ENCODE measurements around the gene TTLL1.
"Not testable (repeated sequence)": the region's sequence is repeated elsewhere in the genome, so short reads cannot be mapped to it uniquely, and the experiment has no call there.

TTLL1 gene

DNA sequence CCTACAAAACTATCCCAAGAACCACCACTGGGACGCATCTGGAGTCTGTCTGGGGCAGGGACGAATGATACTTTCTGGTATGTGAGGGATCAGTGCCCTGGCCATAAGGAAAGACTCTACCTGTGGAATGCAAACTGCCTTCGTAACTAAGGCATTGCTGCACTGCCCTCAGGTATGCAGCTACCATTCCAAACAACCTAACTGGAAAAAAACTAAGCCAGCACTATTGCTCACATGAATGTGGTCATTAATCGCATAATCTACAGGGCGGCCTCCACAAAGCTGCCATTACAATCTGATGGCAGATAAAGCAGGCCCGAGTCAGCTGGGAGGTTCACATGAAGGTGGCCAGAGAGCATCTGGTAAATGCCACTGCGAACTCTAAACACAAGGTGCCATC lies 78.1 kb downstream of the TTLL1 start:
- DNase-seq, result no peak

DNA sequence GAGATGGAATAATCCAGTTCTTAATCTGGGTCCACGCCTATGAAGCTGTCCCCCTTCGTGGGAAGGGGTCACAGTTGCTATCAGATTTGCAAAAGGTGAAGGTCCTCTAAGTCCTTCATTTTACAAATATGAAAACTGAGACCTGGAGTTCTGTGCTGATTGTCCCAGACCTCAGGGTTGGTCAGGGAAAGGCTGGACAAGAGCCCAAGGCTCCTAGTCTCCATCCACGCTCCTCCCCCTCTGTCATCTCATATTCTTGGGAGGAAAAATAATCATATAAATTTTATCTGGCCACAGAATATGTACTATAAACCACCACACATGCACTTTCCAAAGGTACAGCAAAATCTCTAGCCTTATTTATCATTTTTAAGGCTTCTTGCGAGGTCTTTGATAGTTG lies 79.7 kb downstream of the TTLL1 start:
- DNase-seq, result no peak

DNA sequence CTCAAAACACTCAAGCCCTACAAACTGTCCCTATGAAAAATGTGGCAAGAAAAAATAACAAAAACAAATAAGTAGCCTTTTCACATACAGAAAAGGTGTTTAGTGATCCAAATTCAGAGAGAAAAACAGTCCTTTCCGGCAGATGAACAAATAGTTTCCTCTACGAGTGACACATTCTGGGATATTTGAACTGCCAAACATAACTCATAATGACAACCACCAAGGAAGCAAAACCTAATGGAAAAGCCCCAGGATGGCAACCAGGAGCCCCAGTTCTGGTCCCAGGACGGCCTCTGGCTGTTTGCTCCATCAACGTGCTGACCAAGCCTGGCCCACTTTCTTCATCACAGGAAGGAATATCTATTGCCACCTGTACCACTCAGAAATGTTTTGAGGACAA lies 80.3 kb downstream of the TTLL1 start:
- no peak for DNase-seq

DNA sequence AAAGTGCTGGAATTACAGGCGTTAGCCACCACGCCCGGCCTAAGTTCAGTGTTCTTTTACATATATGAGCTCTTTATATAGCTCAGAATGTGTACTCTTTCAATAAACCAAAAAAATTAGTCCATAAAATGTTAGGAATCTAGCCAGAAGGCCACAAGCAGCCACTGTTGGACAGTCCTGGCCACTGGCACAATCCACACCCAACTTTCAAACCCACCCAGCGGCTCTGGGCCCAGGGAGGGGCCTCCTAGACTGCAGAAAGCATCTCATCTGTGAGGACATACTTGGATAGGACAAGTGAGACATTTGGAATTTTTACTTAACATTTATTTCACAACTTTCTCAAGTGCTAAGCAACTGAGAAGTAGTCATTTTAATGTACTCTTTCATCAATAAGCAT lies 80.7 kb downstream of the TTLL1 start:
- no peak for DNase-seq

DNA sequence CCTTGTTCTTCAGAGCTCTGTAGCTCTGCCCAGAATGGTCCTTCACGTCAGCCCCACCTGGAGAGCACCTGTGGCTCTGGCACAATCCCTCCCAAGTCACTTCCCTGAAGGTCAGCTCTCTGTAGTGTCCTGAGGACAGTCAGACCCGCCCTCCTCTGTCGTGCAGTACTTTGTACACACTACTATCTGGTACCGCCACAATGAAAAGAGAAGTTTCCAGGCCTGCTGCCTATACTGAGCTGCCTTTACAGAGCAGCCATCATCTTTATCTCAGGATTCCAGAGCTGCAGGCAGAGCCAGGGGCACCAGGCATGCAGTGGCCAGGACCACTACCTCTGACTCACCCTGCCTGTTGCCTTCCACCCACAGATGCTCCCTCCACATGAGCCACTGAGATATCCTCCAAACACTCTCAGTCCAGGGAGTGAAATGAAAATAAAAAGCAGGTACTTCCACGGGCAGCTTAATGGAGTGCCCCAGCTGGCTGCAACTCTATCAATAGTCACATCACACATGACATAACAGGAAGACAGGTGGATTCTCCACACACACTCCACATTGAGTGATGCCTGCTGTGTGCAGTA lies 81.6 kb downstream of the TTLL1 start:
- no peak for DNase-seq

DNA sequence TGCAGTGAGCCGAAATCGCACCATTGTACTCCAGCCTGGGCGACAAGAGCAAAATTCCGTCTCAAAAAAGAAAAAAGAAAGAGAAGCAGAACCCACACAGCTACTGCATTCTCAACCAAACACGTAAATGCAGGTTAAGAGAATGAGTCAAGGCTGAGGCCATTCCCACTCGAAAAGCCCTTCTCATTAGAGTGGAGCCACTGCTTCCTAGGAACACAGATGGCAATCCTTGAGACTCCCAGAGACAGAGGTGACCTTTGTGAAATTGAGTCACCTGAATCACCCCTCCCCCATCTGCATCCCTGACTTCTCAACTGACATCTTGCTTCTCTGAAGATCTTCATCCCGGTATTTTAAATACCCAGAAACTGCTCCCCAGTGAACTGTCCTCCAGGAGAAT lies 82.4 kb downstream of the TTLL1 start:
- DNase-seq, result no peak

DNA sequence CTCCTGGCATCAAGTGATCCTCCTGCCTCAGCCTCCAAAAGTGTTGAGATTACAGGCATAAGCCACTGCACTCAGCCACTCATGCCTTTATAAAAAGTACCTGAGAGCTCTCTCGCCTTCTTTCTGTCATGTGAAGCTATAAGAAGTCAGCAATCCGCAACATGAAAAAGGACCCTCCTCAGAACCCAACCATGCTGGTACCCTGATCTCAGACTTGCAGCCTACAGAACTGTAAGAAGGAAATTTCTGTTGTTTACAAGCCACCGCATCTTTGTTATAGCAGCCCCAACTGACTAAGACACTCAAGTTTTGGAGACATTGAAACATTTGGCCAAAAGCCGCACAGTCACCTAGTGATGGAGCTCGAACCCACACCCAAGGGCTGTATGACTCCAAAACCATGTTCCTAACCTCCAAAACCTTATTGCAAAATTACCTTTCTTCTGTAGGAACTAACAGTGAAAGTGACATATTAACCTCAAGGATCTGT lies 83.1 kb downstream of the TTLL1 start:
- no peak for DNase-seq

DNA sequence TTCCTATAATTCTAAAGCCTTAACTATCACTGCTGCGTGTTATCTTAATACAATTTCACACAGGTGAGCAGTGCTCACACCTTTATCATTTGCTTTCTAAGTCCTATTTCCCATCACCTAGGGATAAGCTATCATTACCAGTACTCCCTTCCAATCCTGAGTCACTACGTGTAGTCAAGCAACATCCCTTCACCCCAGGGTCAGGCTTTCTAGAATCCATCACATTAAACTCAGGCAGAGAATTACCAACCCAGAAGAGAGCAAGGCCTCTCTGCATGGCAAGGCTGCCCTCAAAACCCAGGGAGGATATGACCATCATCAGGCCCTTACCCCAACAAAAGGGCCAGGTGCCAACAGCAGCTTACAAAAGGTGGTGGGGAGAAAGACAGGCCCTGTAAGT lies 84.1 kb downstream of the TTLL1 start:
- DNase-seq, result no peak

DNA sequence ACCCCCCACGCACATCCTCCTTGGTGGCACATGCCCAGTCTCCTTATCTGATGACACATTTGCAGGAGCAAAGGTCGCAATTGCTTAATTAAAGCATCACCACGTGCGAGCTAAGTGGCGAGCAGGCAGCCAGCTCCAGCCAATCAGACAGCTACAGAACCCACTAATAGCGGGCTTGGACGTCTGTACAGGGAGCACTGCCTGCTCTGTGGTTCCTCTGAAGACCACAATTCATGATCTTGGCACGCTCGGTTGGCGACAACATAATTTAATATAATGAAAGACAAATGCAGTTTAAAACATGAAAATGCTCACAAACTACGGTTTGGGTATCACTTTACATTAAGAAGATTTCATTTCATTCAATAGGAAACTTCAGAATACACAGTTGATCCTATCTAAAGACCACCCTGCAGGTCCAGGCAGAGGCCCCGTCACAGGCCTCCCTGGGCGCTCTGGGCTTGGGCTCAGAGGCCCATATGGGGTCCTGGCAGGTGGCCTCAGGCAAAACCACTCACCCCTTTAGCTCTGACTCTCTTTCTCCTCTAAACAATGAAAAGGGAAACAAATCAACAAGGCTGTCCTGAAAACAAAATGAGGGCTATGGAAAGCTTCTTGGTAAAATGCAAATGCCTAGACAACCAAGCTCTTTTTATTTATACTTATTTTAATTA lies 84.7 kb downstream of the TTLL1 start:
- peak in 1 of 5 experiments; percentile 48 for DNase-seq

DNA sequence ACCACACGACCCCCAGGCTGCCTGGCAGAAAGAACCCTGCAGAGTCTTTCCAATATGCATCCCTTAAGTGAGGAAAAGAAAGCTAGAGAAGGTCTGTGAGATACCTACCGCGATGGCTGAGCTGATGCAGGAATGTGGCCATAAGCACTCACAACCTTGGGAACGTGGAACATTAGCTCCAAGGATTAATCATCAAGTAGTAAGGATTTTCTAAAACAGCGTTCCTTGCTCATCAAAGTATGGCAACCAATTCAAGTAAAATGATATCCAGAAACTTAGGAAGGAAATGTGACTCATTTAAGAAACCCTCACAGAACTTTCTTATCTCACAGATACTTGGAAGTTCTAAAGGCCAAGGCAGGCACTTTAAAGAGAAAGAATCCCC lies 87.0 kb downstream of the TTLL1 start:
- DNase-seq, result no peak

DNA sequence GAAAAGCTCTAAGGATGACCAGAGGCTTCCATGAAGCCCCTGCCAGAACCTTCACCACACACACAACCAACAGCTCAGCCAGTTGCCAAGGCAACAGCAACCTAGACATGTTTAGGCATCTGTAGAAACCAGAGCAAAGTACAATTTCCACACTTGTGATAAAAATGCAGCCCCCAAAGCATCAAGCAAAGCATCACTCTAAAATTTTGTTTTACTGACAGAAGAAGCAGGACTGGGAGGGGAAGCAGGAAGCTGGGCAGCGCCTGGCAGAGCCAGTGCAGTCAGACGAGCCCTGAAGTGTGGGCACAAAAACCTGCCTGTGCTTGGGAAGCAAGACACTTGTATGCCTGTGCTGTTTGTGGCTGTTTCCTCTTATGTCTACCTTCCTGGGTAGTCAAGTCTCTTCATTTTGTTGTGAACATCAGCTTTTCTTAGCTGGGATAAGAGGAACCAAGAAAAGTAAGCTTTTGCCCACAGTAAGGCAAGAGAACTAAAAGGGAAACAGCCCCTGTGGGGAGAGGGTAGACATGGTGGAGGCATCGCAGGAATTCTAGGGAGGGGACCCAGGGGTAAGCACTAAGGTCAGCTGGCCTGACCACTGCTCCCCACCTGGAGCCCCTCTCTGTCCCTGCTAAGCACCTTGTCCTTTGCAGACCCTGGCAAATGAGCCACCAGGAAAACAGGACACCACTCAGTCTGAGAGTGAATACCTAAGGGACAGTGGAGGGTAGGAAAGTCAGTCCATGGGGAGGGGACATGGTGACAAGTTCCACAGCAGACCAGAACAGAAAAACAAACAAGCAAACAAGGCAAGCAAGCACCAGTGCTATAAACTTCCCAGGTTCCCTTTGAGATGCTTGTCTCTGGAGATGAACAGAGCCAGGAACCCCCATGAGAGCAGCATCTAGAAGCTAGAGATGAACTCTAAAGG lies 87.7 kb downstream of the TTLL1 start:
- DNase-seq, result peak in 1 of 5 experiments; percentile 38

DNA sequence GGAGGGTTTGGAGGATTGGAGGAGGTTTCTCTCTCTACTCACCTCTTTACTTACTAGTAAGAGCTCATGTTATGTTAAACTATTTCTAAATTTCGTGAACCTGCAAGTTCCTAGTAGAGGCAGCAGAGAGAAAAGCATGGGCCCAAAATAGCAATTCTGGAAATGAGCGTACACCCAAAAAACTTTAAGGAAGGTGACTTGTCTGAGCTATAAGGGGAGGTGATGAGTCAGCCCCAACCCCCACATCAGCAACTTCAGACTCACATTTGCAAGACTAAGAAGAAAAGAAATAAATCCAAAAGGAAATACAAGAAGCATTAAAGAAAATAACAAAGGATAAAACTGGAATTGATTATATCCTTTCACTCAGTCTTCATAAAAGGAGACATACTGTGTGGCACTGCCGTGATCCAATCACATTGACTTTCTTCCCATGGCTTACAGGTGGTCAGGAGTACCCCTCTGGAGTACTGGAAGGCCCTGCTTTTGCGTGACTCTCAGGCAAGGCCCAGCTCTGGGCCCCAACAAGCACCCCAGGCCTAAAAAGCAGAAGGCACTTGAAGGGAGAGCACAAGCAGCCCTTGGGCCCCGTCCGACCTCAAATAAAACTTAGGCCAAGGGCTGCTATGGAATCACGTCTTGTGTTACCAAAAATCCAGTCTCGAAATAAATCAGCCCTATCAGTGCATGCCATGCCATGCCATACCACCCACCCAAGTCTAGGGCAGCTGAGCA lies 88.6 kb downstream of the TTLL1 start:
- DNase-seq, result peak in 2 of 5 experiments; percentile 39 to 57

DNA sequence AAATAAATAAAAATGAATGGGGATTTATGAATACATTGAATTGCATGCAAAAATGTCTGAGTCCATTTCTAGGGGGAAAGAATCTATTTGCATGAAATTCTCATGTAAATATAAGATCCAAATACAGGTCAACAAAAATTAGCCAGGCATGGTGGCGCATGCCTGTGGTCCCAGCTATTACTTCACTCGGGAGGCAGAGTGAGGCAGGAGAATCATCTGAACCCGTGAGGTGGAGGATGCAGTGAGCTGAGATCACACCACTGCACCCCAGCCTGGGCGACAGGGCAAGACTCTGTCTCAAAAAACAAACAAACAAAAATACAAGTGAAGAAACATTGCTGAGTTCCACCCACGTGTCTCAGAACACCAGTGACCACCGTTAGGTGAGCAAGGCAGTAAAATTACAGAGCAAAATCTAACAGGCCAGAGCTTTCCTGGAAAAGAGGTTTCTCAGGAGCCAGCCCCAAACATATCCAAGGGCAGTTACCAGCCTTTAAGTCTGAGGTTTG lies 91.6 kb downstream of the TTLL1 start:
- no peak for DNase-seq

DNA sequence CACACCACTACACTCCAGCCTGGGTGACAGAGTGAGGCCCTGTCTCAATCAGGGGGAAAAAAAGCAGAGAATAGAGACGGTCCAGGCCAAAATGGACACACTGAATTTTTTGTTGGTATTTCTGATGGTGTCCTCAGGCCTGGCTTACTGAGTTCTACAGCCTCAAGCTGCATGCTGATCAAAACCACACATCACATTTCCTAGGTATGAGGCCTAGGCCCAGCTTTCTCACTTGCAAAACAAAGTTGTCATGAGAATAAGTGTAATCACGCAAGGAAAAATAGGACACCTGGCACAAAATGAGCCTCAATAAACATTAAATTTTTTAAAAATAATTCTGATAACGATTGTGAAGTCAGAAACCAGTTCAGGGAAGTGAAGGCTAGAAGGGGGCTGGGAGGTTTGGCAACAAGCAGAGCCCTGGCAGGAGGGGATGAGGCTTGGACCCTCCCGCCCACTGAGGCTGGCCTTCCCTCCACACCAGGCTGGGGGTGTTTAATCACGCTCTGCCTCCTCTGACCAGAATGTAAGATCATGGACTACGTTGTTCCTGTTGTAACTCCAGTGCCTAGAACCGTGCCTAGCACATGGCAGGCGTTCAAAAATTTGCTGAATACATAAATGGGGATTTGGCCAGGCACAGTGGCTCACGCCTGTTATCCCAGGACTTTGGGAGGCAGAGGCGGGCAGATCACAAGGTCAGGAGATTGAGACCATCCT lies 92.4 kb downstream of the TTLL1 start:
- DNase-seq, result peak in 1 of 5 experiments; percentile 19

DNA sequence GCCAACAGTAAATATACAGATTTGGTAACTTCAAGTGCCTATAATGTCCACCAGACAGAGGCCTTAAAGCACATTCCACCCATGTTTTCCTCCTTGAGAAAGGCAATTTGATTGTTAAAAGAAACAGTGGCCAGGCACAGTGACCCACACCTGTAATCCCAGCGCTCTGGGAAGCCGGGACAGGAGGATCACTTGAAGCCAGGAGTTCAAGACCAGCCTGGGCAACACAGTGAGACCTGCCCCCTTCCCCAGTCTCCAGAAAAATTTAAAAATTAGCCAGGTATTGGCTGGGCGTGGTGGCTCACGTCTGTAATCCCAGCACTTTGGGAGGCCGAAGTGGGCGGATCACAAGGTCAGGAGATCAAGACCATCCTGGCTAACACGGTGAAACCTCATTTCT lies 93.5 kb downstream of the TTLL1 start:
- DNase-seq, result not testable (repeated sequence)

DNA sequence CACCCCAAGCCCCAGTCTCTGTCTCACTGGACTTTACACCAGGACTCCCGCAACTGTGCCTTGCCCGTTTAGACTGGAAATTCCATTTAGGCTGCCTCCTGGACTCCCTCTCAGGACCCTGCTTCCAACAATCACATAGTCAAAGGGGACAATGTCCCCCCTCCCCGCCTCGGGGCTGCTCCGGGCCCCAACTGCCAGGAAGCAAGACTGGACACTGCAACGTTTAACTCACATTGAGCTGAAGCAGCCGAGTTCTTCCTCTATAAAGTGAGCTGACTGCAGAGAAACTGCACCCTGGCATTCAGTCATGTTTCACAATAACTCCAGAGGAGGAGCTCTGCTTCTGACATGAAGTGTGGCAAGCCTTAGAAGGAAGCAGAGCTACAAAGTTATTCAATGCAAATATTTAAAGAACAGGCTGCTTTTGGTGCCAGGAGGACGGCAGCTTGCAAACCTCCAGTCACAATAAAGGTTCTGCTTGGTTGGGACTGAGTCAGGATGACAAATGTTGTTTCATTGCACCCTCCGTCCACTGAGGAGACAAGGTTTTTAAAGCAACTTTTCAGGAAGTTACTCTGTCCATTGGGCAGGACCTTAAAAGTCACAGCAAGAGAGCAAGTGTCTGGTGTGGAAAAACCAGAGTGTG lies 94.2 kb downstream of the TTLL1 start:
- no peak for DNase-seq

DNA sequence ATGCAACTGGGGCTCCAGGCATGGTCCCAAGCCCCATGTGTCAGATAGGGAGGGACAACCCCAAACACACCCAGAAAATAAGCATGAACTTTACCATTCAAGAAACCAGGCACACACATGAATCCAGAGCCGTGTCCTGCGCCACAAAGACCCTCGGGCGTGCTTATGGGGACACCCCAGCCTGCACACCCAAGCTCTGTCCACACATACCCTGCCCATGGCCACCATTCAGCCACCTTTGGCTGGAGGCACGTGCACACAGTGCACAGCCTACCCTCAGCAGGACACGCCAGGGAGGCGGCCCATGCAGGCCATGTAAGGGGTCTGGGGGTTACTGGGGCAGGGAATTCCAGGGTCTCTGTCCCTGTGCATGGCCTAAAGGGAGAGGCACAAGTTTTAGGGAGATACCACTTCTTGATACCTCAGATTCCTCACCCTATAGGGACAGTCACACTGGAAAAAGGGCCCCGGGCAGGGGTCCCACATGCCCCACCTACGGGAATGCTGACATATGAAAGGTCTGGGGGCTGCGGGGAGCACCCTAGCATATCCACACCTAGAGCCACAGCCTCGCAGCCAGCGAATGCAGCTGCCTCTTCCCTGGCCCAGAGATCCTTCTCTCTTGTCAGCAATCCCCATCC lies 94.8 kb downstream of the TTLL1 start:
- DNase-seq, result no peak

DNA sequence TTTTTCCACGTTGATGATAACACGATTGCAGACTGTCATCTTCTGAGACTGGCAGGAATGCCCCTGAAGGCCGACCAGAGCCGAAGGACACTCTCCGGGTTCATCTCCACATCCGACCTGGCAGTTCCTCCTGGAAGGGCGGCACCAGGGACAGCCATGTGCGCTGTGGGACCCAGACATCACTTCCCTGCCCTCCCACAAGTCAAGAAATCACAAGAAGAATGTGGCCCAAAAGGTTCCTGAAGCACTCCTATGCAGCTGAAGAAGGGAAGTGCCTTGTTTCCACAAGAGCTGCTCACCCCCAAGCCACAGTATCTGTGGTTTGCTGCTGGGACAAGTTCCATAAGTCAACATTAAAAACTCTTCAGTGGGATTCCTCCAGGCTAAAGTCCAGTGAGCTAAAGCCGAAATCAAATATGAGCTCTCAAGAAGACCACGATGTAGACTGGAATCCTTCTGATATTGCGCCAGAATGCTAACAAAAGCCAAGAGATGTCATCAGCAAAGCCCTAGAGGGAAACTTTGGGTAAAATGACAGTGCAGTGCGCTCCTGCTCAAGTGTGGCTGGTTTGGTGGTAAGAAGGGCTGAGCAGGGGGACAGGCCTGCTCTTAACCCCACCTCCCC lies 95.4 kb downstream of the TTLL1 start:
- no peak for DNase-seq

DNA sequence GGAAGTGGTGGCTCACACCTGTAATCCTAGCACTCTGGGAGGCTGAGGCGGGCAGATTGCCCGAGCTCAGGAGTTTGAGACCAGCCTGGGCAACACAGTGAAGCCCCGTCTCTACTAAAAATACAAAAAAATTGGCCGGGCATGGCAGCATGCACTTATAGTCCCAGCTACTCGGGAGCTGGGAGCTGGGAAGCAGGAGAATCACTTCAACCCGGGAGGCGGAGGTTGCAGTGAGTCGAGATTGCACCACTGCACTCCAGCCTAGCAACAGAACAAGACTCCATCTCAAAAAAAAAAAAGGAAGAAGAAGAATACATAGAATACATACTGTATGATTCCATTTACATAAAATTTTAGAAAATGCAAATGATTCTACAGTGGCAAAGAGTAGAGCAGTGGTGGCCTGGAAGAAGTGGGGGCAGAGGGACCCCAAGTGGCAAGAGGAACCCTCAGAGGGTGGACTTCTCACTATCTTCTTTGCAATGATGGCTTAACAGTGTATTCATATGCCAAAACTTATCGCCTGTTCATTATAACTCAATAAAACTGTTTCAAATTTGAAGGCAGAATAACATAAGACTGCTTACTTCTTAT lies 96.2 kb downstream of the TTLL1 start:
- no peak for DNase-seq

DNA sequence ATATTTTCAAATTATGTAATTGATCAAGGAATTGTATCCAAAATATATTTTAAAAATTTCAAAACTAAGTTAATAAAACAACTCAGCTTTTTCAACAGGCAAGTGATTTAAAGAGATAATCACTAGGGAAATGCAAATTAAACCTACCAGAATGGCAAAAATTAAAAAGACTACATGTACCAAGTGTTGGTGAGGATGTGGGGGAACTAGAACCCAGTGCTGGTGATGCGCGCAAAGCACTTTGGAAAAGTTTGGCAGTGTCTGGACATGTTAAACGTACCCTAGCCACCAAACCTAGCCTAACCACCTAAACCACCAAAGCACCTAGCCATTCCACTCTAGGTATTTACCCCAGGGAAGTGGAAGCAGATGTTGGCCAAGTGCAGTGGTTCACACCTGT lies 97.1 kb downstream of the TTLL1 start:
- DNase-seq, result no peak

Data from T-helper 2 cell (primary cell).